Measurements from ENCODE around the gene RSPH4A.
"Not testable (repeated sequence)": the region's sequence is repeated elsewhere in the genome, so short reads cannot be mapped to it uniquely, and the experiment has no call there.

Gene RSPH4A

GRCh38 chr6:116629563-116629981 is 13.3 kb downstream of the RSPH4A start:
- DNase-seq: no peak

- DNase-seq: no peak
These were observed 15.2 kb downstream of the RSPH4A start for GRCh38 chr6:116631379-116631990.

GRCh38 chr6:116633685-116634084 is 17.4 kb downstream of the RSPH4A start:
- no peak for DNase-seq

- no peak for DNase-seq
These were observed 31.9 kb downstream of the RSPH4A start for GRCh38 chr6:116648156-116648555.

- no peak for DNase-seq
These were observed 32.9 kb downstream of the RSPH4A start for GRCh38 chr6:116649129-116649528.

- no peak for DNase-seq
These were observed 35.6 kb downstream of the RSPH4A start for GRCh38 chr6:116651916-116652315.

GRCh38 chr6:116661594-116661993 is 45.3 kb downstream of the RSPH4A start:
- no peak for DNase-seq

- no peak for DNase-seq
These were observed 45.9 kb downstream of the RSPH4A start for GRCh38 chr6:116662202-116662601.

GRCh38 chr6:116663308-116663707 is 47.0 kb downstream of the RSPH4A start:
- DNase-seq: no peak

- DNase-seq: not testable (repeated sequence)
These were observed 47.9 kb downstream of the RSPH4A start for GRCh38 chr6:116664169-116664568.

GRCh38 chr6:116665464-116665863 is 49.2 kb downstream of the RSPH4A start:
- no peak for DNase-seq

- no peak for DNase-seq
These were observed 50.6 kb downstream of the RSPH4A start for GRCh38 chr6:116666869-116667268.

GRCh38 chr6:116667623-116668022 is 51.3 kb downstream of the RSPH4A start:
- DNase-seq: no peak

GRCh38 chr6:116672306-116672705 is 56.0 kb downstream of the RSPH4A start:
- no peak for DNase-seq

GRCh38 chr6:116676021-116676420 is 59.7 kb downstream of the RSPH4A start:
- DNase-seq: no peak

GRCh38 chr6:116680880-116681672 is 64.8 kb downstream of the RSPH4A start, which contains the start of gene KPNA5:
Gene KPNA5 (plus strand): TSS chr6:116681211. CDS start chr6:116681335, 124 bp downstream.
- peak; percentile 86 for DNase-seq

GRCh38 chr6:116682334-116682712 is 66.0 kb downstream of the RSPH4A start:
- DNase-seq: no peak

Measured in NCI-H1436 (cell line).